Esophagus (tissue), 2 donors: ENCODE results near the gene RPL38. TPM values are rescaled to one million over a fixed set of nuclear protein-coding genes. Genes with fewer than 3 reads are reported as not detected.

Source experiments
- H3K27ac ChIP-seq, 2 donors: one replicate each; pipeline ENCODE4 v1.5.1; 2013; ENCODE audit warnings: low read depth in 2 of 2, mild to moderate bottlenecking in 2 of 2, inconsistent platforms in 1 of 2, low read length in 1 of 2, moderate library complexity in 1 of 2
- H3K27me3 ChIP-seq, 2 donors: one replicate each; pipeline ENCODE4 v1.6.1; 2013; ENCODE audit warnings: low read length in 2 of 2, control low read depth in 1 of 2, mild to moderate bottlenecking in 1 of 2; ENCODE audit not compliant: insufficient read depth in 2 of 2, control insufficient read depth in 1 of 2
- H3K36me3 ChIP-seq, 2 donors: one replicate each; pipeline ENCODE4 v1.6.1; 2013; ENCODE audit warnings: low read length in 1 of 2; ENCODE audit not compliant: control insufficient read depth in 2 of 2, insufficient read depth in 2 of 2
- H3K4me1 ChIP-seq, 2 donors: one replicate each; pipeline ENCODE4 v1.6.1; 2013; ENCODE audit warnings: low read length in 1 of 2; ENCODE audit not compliant: control insufficient read depth in 2 of 2, insufficient read depth in 2 of 2
- H3K4me3 ChIP-seq, 2 donors: one replicate each; pipeline ENCODE4 v1.5.1; 2013; ENCODE audit warnings: low read length in 2 of 2, mild to moderate bottlenecking in 2 of 2, low read depth in 1 of 2, moderate library complexity in 1 of 2
- H3K9me3 ChIP-seq, 2 donors: one replicate each; pipeline ENCODE4 v1.6.1; 2013; ENCODE audit warnings: mild to moderate bottlenecking in 2 of 2, low read depth in 1 of 2, low read length in 1 of 2, moderate library complexity in 1 of 2; ENCODE audit not compliant: control insufficient read depth in 2 of 2, insufficient read depth in 1 of 2
- WGBS, 2 donors: extraction: QIAGEN DNeasy Blood & Tissue Kit; methylation state at CpG; one replicate each; pipeline ENCODE4 v1.1.7; 2013; 5-methylcytosine and 5-hydroxymethylcytosine counted together
- polyA plus RNA-seq, 2 donors: library from polyadenylated mRNA; stranded (reverse); fragments of 200-250 nt; gene quantifications; one replicate each; pipeline ENCODE4 v1.2.3, GENCODE V29; 2013
- donor health status: healthy with polysubstance abuse.
- donor health status: Bipolar disorder and iron deficiency.

The RPL38 gene
- polyA plus RNA-seq, 2 donors: 1,223 to 1,349 TPM

DNA sequence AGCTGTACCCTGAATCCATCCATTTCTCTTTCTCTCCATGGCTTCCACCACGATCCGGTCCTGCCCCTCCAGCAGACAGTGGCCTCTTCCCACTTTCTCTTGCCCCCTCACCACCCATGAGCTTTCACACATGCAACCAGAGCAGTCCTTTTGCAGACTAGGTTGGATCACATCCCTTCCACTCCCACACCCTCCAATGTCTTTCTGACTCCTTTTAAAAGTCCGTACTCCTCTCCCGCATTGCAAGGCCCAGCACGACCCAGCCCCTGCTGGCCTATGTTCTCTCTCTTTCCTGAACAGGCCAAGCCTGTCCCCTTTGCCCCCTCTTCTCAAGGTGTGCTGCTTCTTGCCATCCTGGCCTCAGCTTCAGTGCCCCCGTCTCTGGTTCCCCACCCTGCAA lies 48.1 kb downstream of the RPL38 start:
- Histone ChIP-seq H3K4me3 (no peak overlapping the region), H3K9me3 (no peaks in the 10 kb centered on the region), H3K36me3 (no peaks in the 10 kb centered on the region), H3K27me3 (no peaks in the 10 kb centered on the region), H3K4me1 (no peaks in the 10 kb centered on the region), H3K27ac (no peak overlapping the region)
- WGBS, 2 donors: 86 to 91% methylated on average over 6 of the region's 6 CpGs

DNA sequence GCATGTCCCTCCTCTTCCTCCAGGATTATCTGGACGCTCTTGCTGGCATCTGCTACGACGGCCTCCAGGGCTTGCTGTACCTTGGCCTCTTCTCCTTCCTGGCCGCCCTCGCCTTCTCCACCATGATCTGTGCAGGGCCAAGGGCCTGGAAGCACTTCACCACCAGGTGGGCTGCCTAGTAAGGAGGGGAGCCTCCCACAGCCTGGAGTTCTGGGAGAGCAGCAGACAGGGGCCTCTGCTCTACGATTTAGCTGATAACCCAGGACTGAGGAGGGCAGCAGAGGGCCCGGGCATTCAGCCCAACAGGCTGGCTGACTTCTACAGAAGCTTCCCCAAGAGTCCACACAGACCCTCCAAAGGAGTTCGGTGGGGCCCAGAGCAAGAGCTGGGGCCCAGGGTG lies 48.7 kb downstream of the RPL38 start:
- Histone ChIP-seq H3K27ac (no peak overlapping the region), H3K36me3 (no peaks in the 10 kb centered on the region), H3K4me3 (no peak overlapping the region), H3K9me3 (no peaks in the 10 kb centered on the region), H3K4me1 (no peaks in the 10 kb centered on the region), H3K27me3 (no peaks in the 10 kb centered on the region)
- WGBS, 2 donors: 83 to 89% methylated on average over 8 of the region's 8 CpGs

DNA sequence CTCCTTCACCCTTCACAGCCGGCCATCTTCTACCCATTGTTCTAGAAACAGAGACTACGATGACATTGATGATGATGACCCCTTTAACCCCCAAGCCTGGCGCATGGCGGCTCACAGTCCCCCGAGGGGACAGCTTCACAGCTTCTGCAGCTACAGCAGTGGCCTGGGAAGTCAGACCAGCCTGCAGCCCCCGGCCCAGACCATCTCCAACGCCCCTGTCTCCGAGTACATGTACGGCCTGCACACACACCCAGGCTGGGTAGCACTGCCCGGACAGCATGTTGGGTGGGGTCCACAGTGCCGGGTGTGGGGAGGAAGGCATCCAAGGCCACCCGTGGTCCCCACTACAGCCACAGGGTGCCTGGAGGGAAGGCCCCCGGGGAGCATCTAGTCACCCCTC lies 49.6 kb downstream of the RPL38 start:
- Histone ChIP-seq H3K27me3 (no peaks in the 10 kb centered on the region), H3K36me3 (no peaks in the 10 kb centered on the region), H3K4me1 (no peaks in the 10 kb centered on the region), H3K27ac (no peak overlapping the region), H3K4me3 (no peak overlapping the region), H3K9me3 (no peaks in the 10 kb centered on the region)
- WGBS, 2 donors: 90 to 91% methylated on average over 12 to 13 of the region's 13 CpGs

DNA sequence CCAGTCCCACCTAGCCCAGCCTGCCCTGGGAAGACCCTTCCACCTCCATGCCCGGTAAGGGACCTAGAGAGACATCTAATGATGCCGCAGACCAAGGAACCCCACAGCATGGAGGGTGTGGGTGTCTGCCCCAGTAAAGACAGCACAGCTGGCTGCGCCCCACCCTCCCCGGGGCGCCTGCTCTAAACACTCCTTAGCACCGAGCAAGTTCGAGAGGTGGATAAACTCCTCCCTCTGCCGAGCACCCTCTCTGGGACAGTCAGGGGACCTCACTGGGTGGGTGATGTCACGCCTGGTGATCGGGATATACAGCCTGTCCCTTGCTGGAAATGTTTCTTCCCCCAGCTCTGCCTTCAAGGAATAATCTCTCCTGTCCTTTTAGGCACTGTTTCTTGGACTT lies 53.8 kb downstream of the RPL38 start:
- no peaks in the 10 kb centered on the region for H3K9me3 ChIP-seq
- WGBS, 2 donors: 82 to 88% methylated on average over 10 of the region's 10 CpGs

DNA sequence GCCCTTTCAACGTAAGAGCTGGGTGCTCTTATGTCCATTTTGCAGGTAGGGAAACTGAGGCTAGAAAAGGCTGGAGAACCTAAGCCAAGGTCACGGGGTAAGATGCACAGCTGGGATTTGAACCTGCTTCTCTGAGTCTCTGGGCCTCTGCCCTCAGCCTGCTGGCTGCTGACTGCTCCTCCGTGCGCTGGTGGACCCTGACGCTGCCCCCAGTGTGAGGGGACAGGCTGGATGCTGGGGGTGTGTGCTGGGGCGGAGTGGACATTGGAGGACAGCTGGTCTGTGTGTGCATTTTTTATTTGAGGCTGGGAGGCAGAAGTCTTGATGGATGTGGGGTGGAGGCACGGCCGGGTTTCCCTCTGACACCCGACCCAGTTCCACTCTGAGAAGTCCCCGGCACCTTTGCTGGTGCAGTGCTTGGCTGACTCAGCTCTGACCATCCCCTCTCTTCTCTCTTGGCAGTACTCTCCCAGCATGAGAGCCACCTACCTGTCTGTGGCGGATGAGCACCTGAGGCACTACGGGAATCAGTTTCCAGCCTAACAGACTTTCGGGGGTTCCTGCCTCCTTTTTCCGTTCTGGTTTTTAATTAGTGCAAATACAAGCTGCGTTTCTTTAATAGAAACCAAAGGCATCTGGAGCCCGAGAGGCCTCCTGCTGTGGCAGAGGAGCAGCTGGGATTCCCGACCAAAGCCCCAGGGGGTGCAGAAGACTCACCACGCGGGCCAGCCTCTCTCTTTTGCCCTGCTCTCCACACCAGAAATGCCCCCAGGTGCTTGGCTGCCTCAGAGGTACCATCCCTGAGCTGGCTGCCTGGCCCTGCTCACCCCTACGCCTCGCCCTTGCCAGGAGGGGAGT lies 56.4 kb downstream of the RPL38 start:
- no peaks in the 10 kb centered on the region for H3K27me3 ChIP-seq
- H3K4me1 ChIP-seq: no peaks in the 10 kb centered on the region
- H3K36me3 ChIP-seq: no peaks in the 10 kb centered on the region
- 67 to 74% methylated on average over 19 to 21 of the region's 21 CpGs for WGBS, 2 donors
- H3K9me3 ChIP-seq: no peaks in the 10 kb centered on the region
- no peak overlapping the region for H3K27ac ChIP-seq
- H3K4me3 ChIP-seq: no peak overlapping the region

More for the DNA sequence above, 53.8 kb downstream of the RPL38 start:
- no peak overlapping the region for H3K4me3 ChIP-seq
- H3K27ac ChIP-seq: no peak overlapping the region
- H3K27me3 ChIP-seq: no peaks in the 10 kb centered on the region
- no peaks in the 10 kb centered on the region for H3K36me3 ChIP-seq
- H3K4me1 ChIP-seq: no peaks in the 10 kb centered on the region

Other genes starting within 250 kb of the RPL38 start
- gene TTYH2, start 9.9 kb downstream of the RPL38 start, polyA plus RNA-seq: under 1 TPM; 0.67 to 0.82 TPM
- not detected for gene DNAI2, start 70.6 kb downstream of the RPL38 start, polyA plus RNA-seq
- under 1 TPM; 0.43 to 0.47 TPM for gene KIF19, start 122.5 kb downstream of the RPL38 start, polyA plus RNA-seq
- gene BTBD17, start 158.2 kb downstream of the RPL38 start, polyA plus RNA-seq: not detected
- gene GPR142, start 163.8 kb downstream of the RPL38 start, polyA plus RNA-seq: under 1 TPM in 1 of 2 donors, not detected in 1; 0.09 TPM
- gene GPRC5C, start 228.4 kb downstream of the RPL38 start, polyA plus RNA-seq: 1 to 10 TPM; 6.7 to 8.8 TPM